ENCODE data around the gene HSPB6. TPM values are rescaled to one million over a fixed set of nuclear protein-coding genes. Genes with fewer than 3 reads are reported as not detected.
A peak's percentile ranks its signal among the peaks of the same experiment; 100 is the strongest.

HSPB6 gene
- total RNA-seq, 1 donor from 2014 or later = not detected

DNA sequence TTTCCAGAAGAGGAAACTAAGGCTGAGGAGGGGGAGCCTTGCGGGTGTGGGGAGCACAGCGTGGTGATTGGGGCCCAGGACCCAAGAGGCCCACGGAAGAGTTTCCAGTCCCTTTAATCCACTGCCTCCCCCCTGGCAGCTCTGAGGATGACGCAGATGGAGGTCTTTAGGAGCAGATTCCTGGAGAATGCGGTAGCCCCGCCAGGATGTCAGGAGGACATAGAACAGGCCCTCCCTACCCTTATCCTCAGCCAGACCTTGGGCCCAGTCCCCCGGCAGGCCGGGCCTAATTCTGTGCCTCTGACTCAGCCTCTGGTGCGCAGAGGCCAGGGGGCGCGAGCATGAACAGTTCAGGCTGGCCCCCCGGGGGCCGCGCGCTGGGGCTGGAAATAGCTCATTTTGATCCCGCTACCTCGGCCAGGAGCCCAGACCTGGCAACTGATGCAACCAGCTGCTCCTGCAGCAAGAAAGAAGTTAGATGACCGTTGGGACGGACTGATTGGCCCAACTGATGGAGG is 461 bp upstream of the HSPB6 start:
- H3K27ac Mint-ChIP-seq (ENCODE audit: unreplicated experiment) = no peak overlapping the region
- peaks cover 18% of the 10 kb centered on the region for H3K4me1 Mint-ChIP-seq (ENCODE audit: unreplicated experiment)
- peak; percentile 32 for DNase-seq (ENCODE audit: low spot score)
- H3K36me3 Mint-ChIP-seq (ENCODE audit: low read depth, unreplicated experiment) = peaks cover 8% of the 10 kb centered on the region
- H3K27me3 Mint-ChIP-seq (ENCODE audit: unreplicated experiment) = peaks cover 27% of the 10 kb centered on the region
- peak overlapping the region; percentile 94 for H3K4me3 Mint-ChIP-seq (ENCODE audit: unreplicated experiment)
- no peaks in the 10 kb centered on the region for H3K9me3 Mint-ChIP-seq (ENCODE audit: unreplicated experiment)
- TF ChIP-seq, protein P1, sequence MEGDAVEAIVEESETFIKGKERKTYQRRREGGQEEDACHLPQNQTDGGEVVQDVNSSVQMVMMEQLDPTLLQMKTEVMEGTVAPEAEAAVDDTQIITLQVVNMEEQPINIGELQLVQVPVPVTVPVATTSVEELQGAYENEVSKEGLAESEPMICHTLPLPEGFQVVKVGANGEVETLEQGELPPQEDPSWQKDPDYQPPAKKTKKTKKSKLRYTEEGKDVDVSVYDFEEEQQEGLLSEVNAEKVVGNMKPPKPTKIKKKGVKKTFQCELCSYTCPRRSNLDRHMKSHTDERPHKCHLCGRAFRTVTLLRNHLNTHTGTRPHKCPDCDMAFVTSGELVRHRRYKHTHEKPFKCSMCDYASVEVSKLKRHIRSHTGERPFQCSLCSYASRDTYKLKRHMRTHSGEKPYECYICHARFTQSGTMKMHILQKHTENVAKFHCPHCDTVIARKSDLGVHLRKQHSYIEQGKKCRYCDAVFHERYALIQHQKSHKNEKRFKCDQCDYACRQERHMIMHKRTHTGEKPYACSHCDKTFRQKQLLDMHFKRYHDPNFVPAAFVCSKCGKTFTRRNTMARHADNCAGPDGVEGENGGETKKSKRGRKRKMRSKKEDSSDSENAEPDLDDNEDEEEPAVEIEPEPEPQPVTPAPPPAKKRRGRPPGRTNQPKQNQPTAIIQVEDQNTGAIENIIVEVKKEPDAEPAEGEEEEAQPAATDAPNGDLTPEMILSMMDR (IDR thresholded peaks at IDR 0.05; ENCODE audit: unreplicated experiment) = no peak

DNA sequence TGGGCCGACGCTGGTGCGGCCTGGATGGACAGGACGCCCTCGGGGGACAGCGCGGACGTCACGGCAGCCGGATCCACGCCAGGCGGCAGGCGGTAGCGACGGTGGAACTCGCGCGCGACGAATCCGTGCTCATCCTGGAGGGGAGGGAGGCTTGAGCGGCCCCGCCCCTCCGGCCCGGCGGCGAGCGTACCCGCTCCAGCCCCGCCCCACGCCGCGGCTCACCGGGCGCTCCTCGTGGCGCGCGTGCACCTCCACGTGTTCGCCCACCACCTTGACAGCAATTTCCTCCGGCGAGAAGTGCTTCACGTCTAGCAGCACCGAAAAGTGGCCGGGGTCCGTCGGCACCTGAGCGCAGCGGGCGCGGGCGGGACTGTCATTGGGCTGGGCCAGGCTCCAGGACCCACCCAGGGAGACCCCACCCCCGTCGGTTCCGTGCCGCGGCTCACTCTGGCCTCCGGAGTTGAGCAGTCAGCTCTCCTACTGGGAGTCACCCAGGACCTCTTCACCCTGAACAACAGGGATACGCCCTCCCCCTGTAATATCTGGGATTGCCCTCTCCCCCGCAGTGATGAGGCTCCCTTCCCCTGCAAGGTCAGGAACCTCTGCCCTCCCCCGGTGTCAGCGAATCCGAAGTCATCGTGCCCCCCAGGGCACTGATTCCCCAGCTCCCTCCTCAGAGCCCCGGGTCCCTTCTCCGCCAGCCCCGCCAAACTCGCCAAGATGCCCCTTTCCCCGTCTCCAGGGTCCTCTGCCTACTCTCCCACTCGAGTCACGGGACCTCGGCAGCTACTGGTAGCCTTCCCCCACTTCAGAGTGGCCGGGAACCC is 1.1 kb downstream of the HSPB6 start:
- peaks cover 25% of the 10 kb centered on the region for H3K27me3 Mint-ChIP-seq (ENCODE audit: unreplicated experiment)
- H3K4me3 Mint-ChIP-seq (ENCODE audit: unreplicated experiment) = peak overlapping the region; percentile 81
- DNase-seq (ENCODE audit: low spot score) = no peak
- H3K9me3 Mint-ChIP-seq (ENCODE audit: unreplicated experiment) = no peaks in the 10 kb centered on the region
- TF ChIP-seq, protein P1 (IDR thresholded peaks at IDR 0.05; ENCODE audit: unreplicated experiment) = no peak
- H3K4me1 Mint-ChIP-seq (ENCODE audit: unreplicated experiment) = peaks cover 18% of the 10 kb centered on the region
- no peak overlapping the region for H3K27ac Mint-ChIP-seq (ENCODE audit: unreplicated experiment)
- H3K36me3 Mint-ChIP-seq (ENCODE audit: low read depth, unreplicated experiment) = peaks cover 8% of the 10 kb centered on the region

DNA sequence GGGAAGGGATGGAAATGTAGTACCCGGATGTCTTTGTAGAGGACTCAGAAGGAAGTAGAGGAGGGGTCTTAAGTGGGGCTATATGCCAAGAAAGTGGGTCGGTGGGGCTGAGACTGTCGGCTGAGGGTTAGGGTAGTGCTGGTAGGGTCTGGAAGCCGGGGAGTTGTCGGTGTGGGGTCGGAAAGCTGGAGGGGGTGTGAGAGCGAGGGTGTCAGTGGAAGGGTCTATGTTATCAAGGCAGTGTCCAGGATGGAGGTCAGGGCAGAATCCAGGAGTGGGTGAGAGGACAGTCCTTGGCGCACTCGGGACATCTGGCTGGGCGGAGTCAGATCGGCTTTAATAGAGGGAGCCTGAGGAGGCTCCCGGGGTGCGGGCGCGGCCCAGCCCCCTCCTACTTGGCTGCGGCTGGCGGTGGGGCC is 1.7 kb downstream of the HSPB6 start:
- Mint-ChIP-seq H3K27me3 (ENCODE audit: unreplicated experiment) (peaks cover 25% of the 10 kb centered on the region), H3K4me3 (ENCODE audit: unreplicated experiment) (peak overlapping the region; percentile 83), H3K27ac (ENCODE audit: unreplicated experiment) (no peak overlapping the region), H3K9me3 (ENCODE audit: unreplicated experiment) (no peaks in the 10 kb centered on the region), H3K36me3 (ENCODE audit: low read depth, unreplicated experiment) (peaks cover 8% of the 10 kb centered on the region), H3K4me1 (ENCODE audit: unreplicated experiment) (peaks cover 18% of the 10 kb centered on the region)
- no peak for DNase-seq (ENCODE audit: low spot score)
- TF ChIP-seq, protein P1 (IDR thresholded peaks at IDR 0.05; ENCODE audit: unreplicated experiment) = no peak

DNA sequence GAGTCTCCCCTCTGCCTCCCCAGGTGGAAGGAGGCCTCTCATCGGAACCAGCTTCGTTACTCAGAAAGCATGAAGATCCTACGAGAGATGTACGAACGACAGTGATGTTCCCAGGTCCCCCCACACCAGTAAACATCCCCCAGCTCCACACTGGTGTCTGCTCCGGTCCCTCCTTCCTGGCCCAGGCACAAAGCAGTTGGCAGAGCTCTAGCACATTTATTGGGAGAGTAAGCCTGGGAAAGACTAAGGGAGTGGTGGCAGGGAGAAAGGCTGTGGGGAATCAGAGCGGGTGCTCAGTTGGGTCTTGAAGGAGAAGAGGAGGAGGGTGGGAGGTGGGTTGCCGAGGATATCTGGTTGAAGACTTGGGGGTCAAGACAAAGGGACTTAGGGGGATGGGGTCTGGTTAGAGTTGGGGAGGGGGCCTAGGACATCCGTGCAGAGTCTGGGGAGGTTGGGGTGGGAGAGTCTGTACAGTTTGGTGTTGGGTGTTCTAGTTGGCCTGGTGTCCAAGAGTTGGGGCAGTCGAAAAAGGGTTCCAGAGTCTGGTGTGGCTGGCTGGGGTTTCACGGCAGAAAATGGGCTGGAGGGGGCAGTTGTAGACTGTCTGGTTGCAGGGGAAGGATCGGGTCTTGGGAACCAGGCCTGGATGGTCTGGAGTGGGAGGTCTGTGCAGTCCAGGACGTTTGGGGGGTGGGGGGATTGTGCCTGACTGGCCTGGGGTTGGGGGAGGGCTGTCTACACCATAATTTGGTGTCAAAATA is 2.3 kb downstream of the HSPB6 start:
- peaks cover 20% of the 10 kb centered on the region for H3K4me1 Mint-ChIP-seq (ENCODE audit: unreplicated experiment)
- H3K27ac Mint-ChIP-seq (ENCODE audit: unreplicated experiment) = no peak overlapping the region
- DNase-seq (ENCODE audit: low spot score) = no peak
- peaks cover 25% of the 10 kb centered on the region for H3K27me3 Mint-ChIP-seq (ENCODE audit: unreplicated experiment)
- H3K4me3 Mint-ChIP-seq (ENCODE audit: unreplicated experiment) = peak overlapping the region; percentile 83
- peaks cover 8% of the 10 kb centered on the region for H3K36me3 Mint-ChIP-seq (ENCODE audit: low read depth, unreplicated experiment)
- TF ChIP-seq, protein P1 (IDR thresholded peaks at IDR 0.05; ENCODE audit: unreplicated experiment) = no peak
- no peaks in the 10 kb centered on the region for H3K9me3 Mint-ChIP-seq (ENCODE audit: unreplicated experiment)

All from endothelial cell (in vitro differentiated cells).